Ureter (tissue), 1 donor: ENCODE results near the gene ATRNL1. TPM values are rescaled to one million over a fixed set of nuclear protein-coding genes. Genes with fewer than 3 reads are reported as not detected.
"Not testable (repeated sequence)": the region's sequence is repeated elsewhere in the genome, so short reads cannot be mapped to it uniquely, and the experiment has no call there.

Source experiments
- DNase-seq: peaks from one replicate; pipeline ENCODE4 v3.0.0-alpha.2; 2020; ENCODE audit warnings: low spot score
- total RNA-seq: library from RNA; stranded (reverse); gene quantifications from one replicate; pipeline ENCODE4 v1.2.4, GENCODE V29; 2023
- donor health status: DM: yes; HTN: yes; CAD: no.

ATRNL1 gene
- total RNA-seq, 1 donor from 2014 or later: 18.4 TPM

- DNase-seq: no peak
These were observed 531.3 kb downstream of the ATRNL1 start for GRCh38 chr10:115624448-115624847.

GRCh38 chr10:115628616-115629015 is 535.5 kb downstream of the ATRNL1 start:
- no peak for DNase-seq

- no peak for DNase-seq
These were observed 545.1 kb downstream of the ATRNL1 start for GRCh38 chr10:115638246-115638645.

GRCh38 chr10:115649217-115649616 is 556.1 kb downstream of the ATRNL1 start:
- no peak for DNase-seq

- DNase-seq: no peak
These were observed 560.3 kb downstream of the ATRNL1 start for GRCh38 chr10:115653473-115653872.

GRCh38 chr10:115654961-115655360 is 561.8 kb downstream of the ATRNL1 start:
- DNase-seq: no peak

GRCh38 chr10:115657161-115657860 is 564.1 kb downstream of the ATRNL1 start:
- no peak for DNase-seq

- no peak for DNase-seq
These were observed 566.5 kb downstream of the ATRNL1 start for GRCh38 chr10:115659616-115660015.

GRCh38 chr10:115660391-115660790 is 567.2 kb downstream of the ATRNL1 start:
- no peak for DNase-seq

GRCh38 chr10:115662422-115662821 is 569.3 kb downstream of the ATRNL1 start:
- DNase-seq: no peak

- no peak for DNase-seq
These were observed 572.4 kb downstream of the ATRNL1 start for GRCh38 chr10:115665549-115665948.

- DNase-seq: no peak
These were observed 581.3 kb downstream of the ATRNL1 start for GRCh38 chr10:115674496-115674895.

- no peak for DNase-seq
These were observed 603.6 kb downstream of the ATRNL1 start for GRCh38 chr10:115696747-115697146.

GRCh38 chr10:115706026-115706425 is 612.9 kb downstream of the ATRNL1 start:
- DNase-seq: no peak

GRCh38 chr10:115706488-115707076 is 613.4 kb downstream of the ATRNL1 start:
- no peak for DNase-seq

GRCh38 chr10:115710136-115710535 is 617.0 kb downstream of the ATRNL1 start:
- no peak for DNase-seq

- DNase-seq: no peak
These were observed 618.1 kb downstream of the ATRNL1 start for GRCh38 chr10:115711306-115711705.

- no peak for DNase-seq
These were observed 627.0 kb downstream of the ATRNL1 start for GRCh38 chr10:115720121-115720520.

- DNase-seq: no peak
These were observed 634.0 kb downstream of the ATRNL1 start for GRCh38 chr10:115727129-115727528.

GRCh38 chr10:115744089-115744488 is 650.9 kb downstream of the ATRNL1 start:
- DNase-seq: no peak

GRCh38 chr10:115745943-115746342 is 652.8 kb downstream of the ATRNL1 start:
- DNase-seq: no peak

GRCh38 chr10:115747811-115748210 is 654.6 kb downstream of the ATRNL1 start:
- no peak for DNase-seq

GRCh38 chr10:115758488-115758887 is 665.3 kb downstream of the ATRNL1 start:
- not testable (repeated sequence) for DNase-seq

GRCh38 chr10:115760131-115760530 is 667.0 kb downstream of the ATRNL1 start:
- DNase-seq: no peak
